Keratinocyte (primary cell): ENCODE measurements around the gene FTSJ1.

Source experiments
- EZH2 ChIP-seq: IDR thresholded peaks from one replicate; pipeline ENCODE4 v1.6.1; 2012; ENCODE audit warnings: inconsistent platforms, mild to moderate bottlenecking, low read length, moderate library complexity
- TF ChIP-seq, protein P1 (sequence below), 3 experiments: IDR thresholded peaks in 1 of 3; conservative IDR thresholded peaks in 1 of 3; optimal IDR thresholded peaks in 1 of 3; 2 replicates in 2 of 3; 3 replicates in 1 of 3; pipeline versions ENCODE3 to v1.5.1; 2011; ENCODE audit warnings: low read length in 3 of 3, mild to moderate bottlenecking in 3 of 3, moderate library complexity in 2 of 3, control low read depth in 1 of 3, inconsistent platforms in 1 of 3; ENCODE audit not compliant: insufficient read depth in 2 of 3; ENCODE audit errors: extremely low read depth in 1 of 3

DNA sequence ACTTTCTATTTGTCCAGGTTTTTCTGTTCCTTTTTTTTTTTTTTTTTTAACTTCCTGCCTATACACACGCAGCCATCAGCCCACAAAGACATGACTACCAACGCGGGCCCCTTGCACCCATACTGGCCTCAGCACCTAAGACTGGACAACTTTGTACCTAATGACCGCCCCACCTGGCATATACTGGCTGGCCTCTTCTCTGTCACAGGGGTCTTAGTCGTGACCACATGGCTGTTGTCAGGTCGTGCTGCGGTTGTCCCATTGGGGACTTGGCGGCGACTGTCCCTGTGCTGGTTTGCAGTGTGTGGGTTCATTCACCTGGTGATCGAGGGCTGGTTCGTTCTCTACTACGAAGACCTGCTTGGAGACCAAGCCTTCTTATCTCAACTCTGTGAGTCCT, 47.7 kb downstream of the FTSJ1 start:
- TF ChIP-seq, protein P1, sequence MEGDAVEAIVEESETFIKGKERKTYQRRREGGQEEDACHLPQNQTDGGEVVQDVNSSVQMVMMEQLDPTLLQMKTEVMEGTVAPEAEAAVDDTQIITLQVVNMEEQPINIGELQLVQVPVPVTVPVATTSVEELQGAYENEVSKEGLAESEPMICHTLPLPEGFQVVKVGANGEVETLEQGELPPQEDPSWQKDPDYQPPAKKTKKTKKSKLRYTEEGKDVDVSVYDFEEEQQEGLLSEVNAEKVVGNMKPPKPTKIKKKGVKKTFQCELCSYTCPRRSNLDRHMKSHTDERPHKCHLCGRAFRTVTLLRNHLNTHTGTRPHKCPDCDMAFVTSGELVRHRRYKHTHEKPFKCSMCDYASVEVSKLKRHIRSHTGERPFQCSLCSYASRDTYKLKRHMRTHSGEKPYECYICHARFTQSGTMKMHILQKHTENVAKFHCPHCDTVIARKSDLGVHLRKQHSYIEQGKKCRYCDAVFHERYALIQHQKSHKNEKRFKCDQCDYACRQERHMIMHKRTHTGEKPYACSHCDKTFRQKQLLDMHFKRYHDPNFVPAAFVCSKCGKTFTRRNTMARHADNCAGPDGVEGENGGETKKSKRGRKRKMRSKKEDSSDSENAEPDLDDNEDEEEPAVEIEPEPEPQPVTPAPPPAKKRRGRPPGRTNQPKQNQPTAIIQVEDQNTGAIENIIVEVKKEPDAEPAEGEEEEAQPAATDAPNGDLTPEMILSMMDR (optimal IDR thresholded peaks at IDR 0.05 in 1 of 3, IDR thresholded peaks at IDR 0.05 in 1 of 3, conservative IDR thresholded peaks at IDR 0.05 in 1 of 3; ENCODE audit: extremely low read depth in 1 of 3, insufficient read depth in 2 of 3, low read length in 3 of 3), result no peak
- TF ChIP-seq EZH2, result no peak
